ENCODE measurements around the gene ALKBH2. TPM values are rescaled to one million over a fixed set of nuclear protein-coding genes. Genes with fewer than 3 reads are reported as not detected.

ALKBH2 gene
- total RNA-seq, 1 donor from 2014 or later = 31.4 TPM

DNA sequence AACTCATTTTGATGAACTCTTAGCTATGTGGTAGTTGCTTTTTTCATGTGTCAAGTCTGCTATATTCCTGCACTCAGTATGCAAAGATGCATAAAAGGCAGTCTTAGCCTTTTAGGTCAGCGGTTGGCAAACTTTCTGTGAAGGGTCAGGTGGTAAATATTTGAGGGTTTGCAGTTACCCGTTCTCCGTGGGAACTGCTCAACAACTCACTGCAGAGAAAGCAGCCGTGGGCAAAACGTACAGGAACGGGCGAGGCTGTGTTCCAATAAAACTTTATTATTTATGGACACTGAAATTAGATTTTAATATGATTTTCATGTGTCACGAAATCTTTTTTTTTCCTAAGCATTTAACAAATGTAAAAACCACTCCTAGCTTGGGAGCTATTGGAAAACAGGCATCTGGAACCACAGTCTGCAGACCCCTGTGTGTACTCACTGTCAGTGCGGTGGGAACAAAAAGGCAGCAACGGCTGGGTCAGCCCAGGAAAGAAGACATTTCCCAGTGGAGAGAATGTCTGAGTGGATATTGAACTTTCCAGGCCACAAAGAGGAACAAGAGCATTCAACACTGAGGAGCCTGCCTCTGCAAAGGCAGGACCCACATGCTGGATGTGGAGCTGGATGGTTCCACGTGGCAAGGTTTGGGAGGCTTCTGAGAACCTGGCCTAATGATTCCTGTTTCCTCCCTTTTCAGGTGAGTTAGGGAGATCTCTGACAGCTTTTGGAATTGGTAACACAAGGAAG, 19.6 kb upstream of the ALKBH2 start:
- Mint-ChIP-seq H3K4me1 (ENCODE audit: unreplicated experiment) (peaks cover 53% of the 10 kb centered on the region), H3K9me3 (no peaks in the 10 kb centered on the region), H3K4me3 (no peak overlapping the region), H3K36me3 (peaks cover 7% of the 10 kb centered on the region), H3K27ac (no peak overlapping the region), H3K27me3 (no peaks in the 10 kb centered on the region)
- TF ChIP-seq, protein P1, sequence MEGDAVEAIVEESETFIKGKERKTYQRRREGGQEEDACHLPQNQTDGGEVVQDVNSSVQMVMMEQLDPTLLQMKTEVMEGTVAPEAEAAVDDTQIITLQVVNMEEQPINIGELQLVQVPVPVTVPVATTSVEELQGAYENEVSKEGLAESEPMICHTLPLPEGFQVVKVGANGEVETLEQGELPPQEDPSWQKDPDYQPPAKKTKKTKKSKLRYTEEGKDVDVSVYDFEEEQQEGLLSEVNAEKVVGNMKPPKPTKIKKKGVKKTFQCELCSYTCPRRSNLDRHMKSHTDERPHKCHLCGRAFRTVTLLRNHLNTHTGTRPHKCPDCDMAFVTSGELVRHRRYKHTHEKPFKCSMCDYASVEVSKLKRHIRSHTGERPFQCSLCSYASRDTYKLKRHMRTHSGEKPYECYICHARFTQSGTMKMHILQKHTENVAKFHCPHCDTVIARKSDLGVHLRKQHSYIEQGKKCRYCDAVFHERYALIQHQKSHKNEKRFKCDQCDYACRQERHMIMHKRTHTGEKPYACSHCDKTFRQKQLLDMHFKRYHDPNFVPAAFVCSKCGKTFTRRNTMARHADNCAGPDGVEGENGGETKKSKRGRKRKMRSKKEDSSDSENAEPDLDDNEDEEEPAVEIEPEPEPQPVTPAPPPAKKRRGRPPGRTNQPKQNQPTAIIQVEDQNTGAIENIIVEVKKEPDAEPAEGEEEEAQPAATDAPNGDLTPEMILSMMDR (conservative IDR thresholded peaks at IDR 0.05) = no peak
- no peak for DNase-seq (ENCODE audit: extremely low spot score, unreplicated experiment)

DNA sequence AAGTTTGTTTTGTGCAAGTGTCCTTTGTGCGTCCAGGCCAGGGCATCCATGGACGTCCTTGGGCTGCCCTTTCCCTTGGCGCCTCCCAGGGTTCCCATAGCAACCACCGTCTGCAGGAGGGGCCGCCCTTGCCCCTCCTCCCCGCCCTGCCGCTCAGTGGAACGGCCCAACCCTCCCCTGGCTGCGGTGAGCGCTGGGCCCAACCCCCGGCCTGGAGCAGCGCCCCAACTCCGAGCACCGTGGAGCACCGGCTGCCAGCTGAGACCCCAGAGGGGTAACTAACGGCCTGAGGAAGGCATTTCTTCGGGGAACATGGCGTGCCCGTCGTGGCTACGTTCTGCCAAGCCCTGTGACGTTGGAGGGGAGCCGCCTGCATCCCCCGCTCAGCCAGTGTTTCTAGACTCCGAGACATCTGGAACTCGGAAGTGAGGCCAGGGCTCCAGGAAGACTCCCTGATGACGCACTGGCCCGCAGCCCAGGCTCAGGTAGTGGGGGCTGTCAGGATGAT, 17.8 kb upstream of the ALKBH2 start:
- H3K4me1 Mint-ChIP-seq (ENCODE audit: unreplicated experiment) = peaks cover 46% of the 10 kb centered on the region
- DNase-seq (ENCODE audit: extremely low spot score, unreplicated experiment) = peak; percentile 83
- no peaks in the 10 kb centered on the region for H3K27me3 Mint-ChIP-seq
- H3K27ac Mint-ChIP-seq = peak overlapping the region; percentile 79
- peaks cover 11% of the 10 kb centered on the region for H3K36me3 Mint-ChIP-seq
- TF ChIP-seq, protein P1 (conservative IDR thresholded peaks at IDR 0.05) = no peak
- H3K9me3 Mint-ChIP-seq = no peaks in the 10 kb centered on the region
- H3K4me3 Mint-ChIP-seq = peak overlapping the region; percentile 84

DNA sequence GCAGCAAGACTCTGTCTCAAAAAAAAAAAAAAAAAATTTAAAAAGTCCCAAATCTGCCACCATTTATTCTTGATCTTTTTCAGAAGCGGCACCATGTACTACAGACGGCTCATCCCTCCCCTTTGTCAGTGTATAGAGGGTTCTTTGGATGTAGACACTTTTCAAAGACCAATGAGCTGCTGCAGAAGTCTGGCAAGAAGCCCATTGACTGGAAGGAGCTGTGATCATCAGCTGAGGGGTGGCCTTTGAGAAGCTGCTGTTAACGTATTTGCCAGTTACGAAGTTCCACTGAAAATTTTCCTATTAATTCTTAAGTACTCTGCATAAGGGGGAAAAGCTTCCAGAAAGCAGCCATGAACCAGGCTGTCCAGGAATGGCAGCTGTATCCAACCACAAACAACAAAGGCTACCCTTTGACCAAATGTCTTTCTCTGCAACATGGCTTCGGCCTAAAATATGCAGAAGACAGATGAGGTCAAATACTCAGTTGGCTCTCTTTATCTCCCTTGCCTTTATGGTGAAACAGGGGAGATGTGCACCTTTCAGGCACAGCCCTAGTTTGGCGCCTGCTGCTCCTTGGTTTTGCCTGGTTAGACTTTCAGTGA, 16.6 kb upstream of the ALKBH2 start:
- H3K9me3 Mint-ChIP-seq = no peaks in the 10 kb centered on the region
- H3K27me3 Mint-ChIP-seq = no peaks in the 10 kb centered on the region
- peak overlapping the region; percentile 79 for H3K27ac Mint-ChIP-seq
- no peak for DNase-seq (ENCODE audit: extremely low spot score, unreplicated experiment)
- no peak overlapping the region for H3K4me3 Mint-ChIP-seq
- peaks cover 20% of the 10 kb centered on the region for H3K36me3 Mint-ChIP-seq
- peaks cover 34% of the 10 kb centered on the region for H3K4me1 Mint-ChIP-seq (ENCODE audit: unreplicated experiment)
- TF ChIP-seq, protein P1 (conservative IDR thresholded peaks at IDR 0.05) = no peak

DNA sequence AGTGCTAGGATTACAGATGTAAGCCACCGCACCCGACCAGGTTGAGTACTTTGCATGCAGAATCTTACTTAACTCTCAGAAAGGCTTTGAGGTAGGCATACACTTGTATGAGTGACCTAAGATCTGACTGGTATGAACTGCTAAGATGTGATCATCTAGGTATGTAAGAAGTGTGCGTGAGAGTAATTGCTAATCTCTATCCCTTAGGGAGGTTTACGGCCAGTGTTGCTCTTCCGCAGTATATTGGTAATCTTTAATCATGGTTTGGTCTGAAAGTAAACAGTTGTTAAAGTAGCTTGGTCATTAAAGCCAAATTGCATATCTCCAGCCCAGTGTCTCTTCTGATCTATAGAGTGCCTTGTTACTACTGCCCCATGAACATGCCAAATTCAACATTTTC, 11.9 kb upstream of the ALKBH2 start:
- DNase-seq (ENCODE audit: extremely low spot score, unreplicated experiment) = no peak
- Mint-ChIP-seq H3K27me3 (no peaks in the 10 kb centered on the region), H3K27ac (peak overlapping the region; percentile 14), H3K4me3 (no peak overlapping the region), H3K4me1 (ENCODE audit: unreplicated experiment) (peaks cover 12% of the 10 kb centered on the region), H3K9me3 (no peaks in the 10 kb centered on the region), H3K36me3 (peaks cover 34% of the 10 kb centered on the region)
- TF ChIP-seq, protein P1 (conservative IDR thresholded peaks at IDR 0.05) = no peak

DNA sequence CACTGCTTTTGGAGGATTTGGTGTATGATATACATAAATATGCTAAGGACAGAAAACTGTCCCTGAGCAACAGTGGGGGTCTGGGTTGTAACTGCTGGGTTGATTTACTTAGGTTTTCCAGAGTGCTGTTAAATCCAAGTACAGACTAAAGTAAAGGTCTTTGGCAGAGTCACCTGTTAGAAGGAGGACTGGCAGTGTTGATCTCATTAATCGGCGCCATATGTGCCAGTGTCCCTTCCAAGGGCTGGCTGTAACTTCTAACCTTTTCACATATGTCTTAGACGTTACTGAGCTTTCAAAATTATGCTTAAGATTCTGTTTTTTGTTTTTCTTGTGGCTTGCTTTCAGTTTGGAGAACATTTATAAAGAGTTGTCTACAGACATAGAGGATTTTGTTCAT, 9.2 kb upstream of the ALKBH2 start:
- Mint-ChIP-seq H3K27ac (no peak overlapping the region), H3K4me3 (no peak overlapping the region), H3K36me3 (peaks cover 32% of the 10 kb centered on the region), H3K27me3 (no peaks in the 10 kb centered on the region), H3K4me1 (ENCODE audit: unreplicated experiment) (peaks cover 23% of the 10 kb centered on the region), H3K9me3 (no peaks in the 10 kb centered on the region)
- TF ChIP-seq, protein P1 (conservative IDR thresholded peaks at IDR 0.05) = no peak
- no peak for DNase-seq (ENCODE audit: extremely low spot score, unreplicated experiment)
